IPS-18c (cell line): ENCODE data around the gene GSTA4.
"Not testable (repeated sequence)": the region's sequence is repeated elsewhere in the genome, so short reads cannot be mapped to it uniquely, and the experiment has no call there.

Source experiments
- H3K4me3 ChIP-seq: 2 replicates; pipeline ENCODE4 v1.7.0; 2013; ENCODE audit warnings: low read depth, mild to moderate bottlenecking, low read length, moderate library complexity; ENCODE audit not compliant: insufficient read depth
- H3K9me3 ChIP-seq: one replicate; pipeline ENCODE4 v1.6.1; 2013; ENCODE audit warnings: mild to moderate bottlenecking, low read length, moderate library complexity; ENCODE audit not compliant: control insufficient read depth, insufficient read depth

Gene GSTA4

GRCh38 chr6:53020005-53020744 is 25.1 kb upstream of the GSTA4 start:
- Histone ChIP-seq H3K9me3 (no peaks in the 10 kb centered on the region), H3K4me3 (no peak overlapping the region)

DNA sequence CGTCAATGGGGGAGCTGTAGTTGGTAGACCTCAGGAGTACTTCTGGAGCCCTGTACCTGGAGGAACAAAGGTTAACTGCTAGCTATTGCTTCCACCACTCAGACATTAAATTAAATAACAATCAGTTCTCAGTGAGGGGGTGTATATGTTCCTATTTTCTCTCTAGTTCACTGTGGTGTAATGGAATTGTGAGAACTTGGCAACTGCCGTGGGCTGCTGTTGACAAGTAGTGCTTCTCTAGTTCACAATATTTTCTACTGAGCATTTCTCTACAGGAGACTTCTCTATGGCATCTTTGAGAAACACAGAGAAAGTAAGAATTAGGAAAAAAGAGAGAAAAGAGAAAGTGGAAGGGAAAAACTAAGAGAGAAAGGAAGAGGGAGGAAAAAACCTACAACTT is 23.4 kb upstream of the GSTA4 start:
- Histone ChIP-seq H3K9me3 (no peaks in the 10 kb centered on the region), H3K4me3 (no peak overlapping the region)

- no peak overlapping the region for H3K4me3 ChIP-seq
- no peaks in the 10 kb centered on the region for H3K9me3 ChIP-seq
These were observed 20.4 kb upstream of the GSTA4 start for GRCh38 chr6:53015486-53015885.

DNA sequence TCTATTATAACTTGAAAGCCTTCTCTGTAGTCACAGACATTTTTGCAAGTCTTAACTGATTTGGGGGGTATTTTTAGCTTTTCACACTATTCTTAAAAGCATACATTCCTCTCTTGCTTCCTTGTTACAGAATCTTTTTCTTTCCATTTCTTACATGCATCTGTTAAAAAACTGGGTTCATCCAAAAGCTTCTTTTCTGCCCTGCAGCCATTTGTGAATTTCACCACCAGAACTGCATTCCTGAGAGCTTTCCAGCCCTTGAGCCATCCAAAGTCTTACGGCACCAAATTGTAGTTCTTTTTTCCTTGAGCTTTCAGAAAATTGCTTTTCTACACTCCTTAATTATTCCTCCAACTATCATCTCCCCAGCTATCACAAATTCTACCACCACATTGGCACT is 19.7 kb upstream of the GSTA4 start:
- H3K4me3 ChIP-seq, result no peak overlapping the region
- H3K9me3 ChIP-seq, result no peaks in the 10 kb centered on the region

DNA sequence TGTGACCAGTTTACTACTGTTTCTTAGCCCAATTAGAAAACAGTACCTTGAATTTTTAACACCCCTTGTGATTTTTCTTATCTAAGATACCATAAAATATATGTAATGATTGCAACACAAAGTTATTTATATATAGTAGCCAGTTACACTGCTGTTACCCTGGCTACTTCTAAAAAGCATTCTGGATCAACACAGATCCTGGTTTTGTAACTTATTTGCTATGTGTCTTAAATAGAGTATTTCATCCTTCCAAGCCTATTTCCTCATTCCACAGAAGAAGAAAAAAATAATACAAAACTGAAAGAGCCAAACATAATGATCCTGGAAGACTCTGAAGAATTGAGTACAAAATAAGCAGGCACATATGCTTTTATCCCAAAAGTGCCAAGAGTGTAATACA is 19.0 kb upstream of the GSTA4 start:
- Histone ChIP-seq H3K4me3 (no peak overlapping the region), H3K9me3 (no peaks in the 10 kb centered on the region)

GRCh38 chr6:53011979-53012378 is 16.9 kb upstream of the GSTA4 start:
- Histone ChIP-seq H3K4me3 (no peak overlapping the region), H3K9me3 (no peaks in the 10 kb centered on the region)

DNA sequence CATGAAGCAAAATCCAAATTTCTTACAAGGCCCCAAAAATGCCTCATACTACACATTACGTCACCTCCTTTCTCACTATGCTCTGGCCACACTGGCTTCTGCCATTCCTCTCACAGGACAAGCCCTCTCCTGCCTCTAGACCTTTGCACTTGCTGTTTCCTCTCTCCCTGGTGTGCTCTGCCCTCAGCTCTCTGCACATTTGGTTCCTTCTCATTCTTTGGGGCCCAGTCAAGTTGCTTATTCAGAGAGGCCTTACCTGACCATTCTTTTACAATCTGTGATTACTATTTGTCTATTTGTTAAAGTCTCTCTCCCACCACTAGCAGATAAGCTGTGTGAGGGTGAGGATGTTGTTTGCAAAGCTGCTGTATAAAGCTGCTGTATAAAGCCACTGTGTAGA is 15.4 kb upstream of the GSTA4 start:
- H3K9me3 ChIP-seq, result no peaks in the 10 kb centered on the region
- H3K4me3 ChIP-seq, result no peak overlapping the region

- Histone ChIP-seq H3K4me3 (no peak overlapping the region), H3K9me3 (no peaks in the 10 kb centered on the region)
These were observed 14.4 kb upstream of the GSTA4 start for GRCh38 chr6:53009511-53009910.

DNA sequence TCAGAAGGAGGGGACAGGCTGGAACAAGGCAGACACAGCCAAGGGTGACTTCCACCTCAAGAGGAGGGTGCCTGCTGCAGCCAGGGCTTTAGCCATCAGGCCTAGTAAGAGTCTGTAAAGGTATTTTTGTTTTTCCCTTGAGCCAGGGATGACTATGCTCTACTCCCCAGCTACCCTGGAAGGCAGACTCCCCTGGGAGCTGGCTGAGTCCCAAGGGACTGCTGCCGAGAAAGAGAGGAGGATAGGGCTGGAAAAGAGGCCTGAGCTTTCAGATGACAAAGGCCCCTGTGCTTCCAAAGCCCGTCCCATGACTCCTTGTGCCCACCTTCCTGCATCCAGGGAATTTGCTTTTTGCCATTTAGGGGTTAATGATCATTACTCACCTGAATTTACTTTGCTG is 14.0 kb upstream of the GSTA4 start:
- no peaks in the 10 kb centered on the region for H3K9me3 ChIP-seq
- no peak overlapping the region for H3K4me3 ChIP-seq

- H3K9me3 ChIP-seq, result not testable (repeated sequence)
These were observed 13.2 kb upstream of the GSTA4 start for GRCh38 chr6:53008192-53008687.

DNA sequence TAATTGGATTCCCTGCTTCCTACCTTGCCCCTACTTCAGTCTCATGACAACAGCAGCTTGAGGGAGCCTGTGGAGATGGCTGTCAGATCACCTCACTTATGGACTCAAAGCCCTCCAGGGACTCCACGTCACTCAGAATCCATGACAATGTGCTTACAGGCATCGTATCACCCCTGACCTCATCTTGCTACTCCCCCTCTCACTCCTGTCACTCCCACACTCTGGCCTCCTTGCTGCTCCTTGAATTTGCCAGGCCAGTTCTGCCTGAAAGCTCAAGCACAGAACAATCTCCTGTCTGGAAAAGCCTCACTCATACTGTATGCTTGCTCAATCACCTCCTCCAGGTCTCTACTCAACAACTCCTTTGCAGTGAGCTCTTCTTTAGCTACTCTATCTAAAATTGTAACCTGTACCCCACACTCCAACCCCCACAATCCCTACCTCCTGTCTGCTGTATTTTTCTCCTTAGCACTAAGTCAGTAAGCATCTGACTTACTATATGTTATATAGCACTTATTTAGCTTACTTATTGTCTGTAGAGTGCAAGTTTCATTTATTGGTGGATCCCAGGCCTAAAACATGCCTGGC is 10.7 kb upstream of the GSTA4 start:
- Histone ChIP-seq H3K4me3 (no peak overlapping the region), H3K9me3 (no peaks in the 10 kb centered on the region)

More at GRCh38 chr6:53008192-53008687, 13.2 kb upstream of the GSTA4 start:
- H3K4me3 ChIP-seq, result not testable (repeated sequence)

GRCh38 chr6:52999456-52999855 is 4.4 kb upstream of the GSTA4 start:
- no peaks in the 10 kb centered on the region for H3K9me3 ChIP-seq

DNA sequence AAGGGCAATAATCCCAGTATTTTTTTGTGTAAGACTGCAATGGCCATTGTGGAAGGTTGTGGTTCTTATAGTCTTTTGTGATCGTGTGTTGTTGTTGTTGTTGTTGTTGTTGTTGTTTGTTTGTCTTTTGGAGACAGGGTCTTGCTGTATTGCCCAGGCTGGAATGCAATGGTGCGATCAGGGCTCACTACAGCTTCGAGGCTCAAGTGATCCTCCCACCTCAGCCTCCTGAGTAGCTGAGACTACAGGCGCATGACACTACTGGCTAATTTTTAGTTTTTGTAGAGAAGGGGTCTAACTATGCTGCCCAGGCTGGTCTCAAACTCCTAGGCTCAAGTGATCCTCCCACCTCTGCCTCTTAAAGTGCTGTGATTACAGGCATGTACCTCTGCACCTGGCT is 3.5 kb upstream of the GSTA4 start:
- Histone ChIP-seq H3K9me3 (no peaks in the 10 kb centered on the region), H3K4me3 (no peak overlapping the region)

More at GRCh38 chr6:52999456-52999855, 4.4 kb upstream of the GSTA4 start:
- no peak overlapping the region for H3K4me3 ChIP-seq

- no peaks in the 10 kb centered on the region for H3K9me3 ChIP-seq
- H3K4me3 ChIP-seq, result peak overlapping the region; percentile 22; the same call in 1 of the 2 replicates
These were observed 995 bp upstream of the GSTA4 start for GRCh38 chr6:52995913-52996645.

GRCh38 chr6:52994839-52995088 is 320 bp downstream of the GSTA4 start:
- H3K9me3 ChIP-seq, result no peaks in the 10 kb centered on the region
- H3K4me3 ChIP-seq, result peak overlapping the region; percentile 84

DNA sequence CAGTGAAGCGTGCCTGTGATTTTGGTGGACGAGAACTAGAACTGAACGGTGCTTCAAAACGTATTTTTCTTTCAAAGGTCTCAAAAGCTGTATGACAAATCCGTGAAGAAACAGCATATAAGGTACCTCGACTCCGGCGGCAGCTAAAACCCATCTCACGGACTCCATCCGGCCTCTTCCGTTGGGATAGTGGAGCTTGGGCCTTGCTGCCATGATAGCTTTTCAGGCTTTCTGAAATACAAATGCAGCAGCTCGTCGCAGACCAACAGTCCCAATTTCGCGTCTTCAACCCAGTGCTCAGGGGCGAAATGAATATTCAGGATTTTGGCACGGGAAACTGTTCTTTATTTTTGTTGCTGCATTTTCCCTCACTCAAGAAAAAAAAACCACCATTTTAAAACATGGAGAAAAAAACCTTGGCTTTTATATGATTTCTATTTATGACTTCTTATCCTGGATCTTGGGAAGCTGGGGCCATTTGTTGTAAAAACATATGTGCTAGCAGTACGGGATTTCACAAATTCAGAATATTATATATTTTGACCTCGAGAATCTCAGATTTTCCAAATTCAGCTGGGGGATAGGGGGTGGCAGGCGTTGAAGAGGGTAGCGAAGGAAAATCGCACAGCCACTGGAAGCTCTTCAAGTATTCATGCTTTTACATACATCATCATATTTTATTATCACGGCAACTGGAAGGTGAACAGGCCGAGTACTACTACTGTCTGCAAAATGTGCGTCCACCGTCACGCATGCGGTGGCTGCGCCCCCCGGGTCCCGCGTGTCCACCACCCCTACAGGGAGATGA is 849 bp downstream of the GSTA4 start:
- Histone ChIP-seq H3K9me3 (no peaks in the 10 kb centered on the region), H3K4me3 (peak overlapping the region; percentile 84)
